T-cell (primary cell): Measurements from ENCODE around the gene QPCT. TPM values are rescaled to one million over a fixed set of nuclear protein-coding genes. Genes with fewer than 3 reads are reported as not detected.

ENCODE experiments used
- ATAC-seq, 4 experiments: fragments of 200-7000 bp in 3 of 4; fragments of 150-1000 bp in 1 of 4; cut with Tn5 transposase; replicated peaks in 1 of 4; 1 replicate in 3 of 4; 2 replicates in 1 of 4; pipeline ENCODE4 v1.10.0; 2021; ENCODE audit warnings: moderate library complexity in 3 of 4, mild to moderate bottlenecking in 2 of 4, moderate number of reproducible peaks in 1 of 4
- CTCF ChIA-PET, 2 donors: fragments of 300-600 bp; sonication (Branson Sonifier 250); formaldehyde crosslinking; loops; one replicate each; lab custom pipeline; 2022; ENCODE audit warnings: antibody characterized with exemption in 2 of 2; lab: Charles Lee
- POLR2A ChIA-PET, 2 donors: fragments of 300-600 bp; sonication (Branson Sonifier 250); formaldehyde crosslinking; loops; one replicate each; lab custom pipeline; 2022; ENCODE audit warnings: antibody characterized with exemption in 2 of 2; lab: Charles Lee
- DNase-seq, 35 experiments: peaks; one replicate each; pipeline versions ENCODE4 v3.0.0 to v3.0.0-alpha.2; 2013 to 2023
- H3K27ac ChIP-seq: one replicate; pipeline ENCODE4 v1.5.1; 2013; ENCODE audit warnings: low read length
- H3K27me3 ChIP-seq, 2 experiments: replicated peaks in 1 of 2; 1 replicate in 1 of 2; 2 replicates in 1 of 2; pipeline versions ENCODE4 v1.6.1 to v1.7.0; 2013; ENCODE audit warnings: low read length in 1 of 2, mixed read lengths in 1 of 2; ENCODE audit not compliant: control insufficient read depth in 2 of 2, insufficient read depth in 2 of 2; ENCODE audit errors: extremely low read depth in 1 of 2
- H3K36me3 ChIP-seq, 2 donors: 1 replicate in 1 of 2; 2 replicates in 1 of 2; pipeline versions ENCODE4 v1.6.1 to v1.7.0; 2013; ENCODE audit warnings: low read length in 1 of 2; ENCODE audit not compliant: control insufficient read depth in 2 of 2, insufficient read depth in 1 of 2; ENCODE audit errors: extremely low read depth in 1 of 2
- H3K4me1 ChIP-seq, 2 experiments: 1 replicate in 1 of 2; 2 replicates in 1 of 2; pipeline versions ENCODE4 v1.6.1 to v1.7.0; 2013; ENCODE audit warnings: low read length in 2 of 2, mixed read lengths in 1 of 2; ENCODE audit not compliant: insufficient read depth in 2 of 2, control insufficient read depth in 1 of 2; ENCODE audit errors: extremely low read depth in 1 of 2
- H3K4me3 ChIP-seq, 2 donors: 1 replicate in 1 of 2; 2 replicates in 1 of 2; pipeline versions ENCODE4 v1.5.1 to v1.7.0; 2013; ENCODE audit warnings: mild to moderate bottlenecking in 2 of 2, low read length in 1 of 2, moderate library complexity in 1 of 2; ENCODE audit not compliant: control insufficient read depth in 1 of 2; ENCODE audit errors: extremely low read depth in 1 of 2
- H3K9me3 ChIP-seq: 2 replicates; pipeline ENCODE4 v1.7.0; 2013
- H3K27ac Mint-ChIP-seq, 2 donors: one replicate each; pipeline ENCODE4 v1.8.0; 2020 to 2021; ENCODE audit warnings: mild to moderate bottlenecking in 2 of 2, mixed read lengths in 2 of 2
- H3K27me3 Mint-ChIP-seq, 2 donors: one replicate each; pipeline ENCODE4 v1.8.0; 2021 to 2022; ENCODE audit warnings: mixed read lengths in 2 of 2
- H3K36me3 Mint-ChIP-seq: one replicate; pipeline ENCODE4 v1.8.0; 2021; ENCODE audit warnings: mixed read lengths
- H3K4me1 Mint-ChIP-seq, 3 donors: one replicate each; pipeline ENCODE4 v1.8.0; 2020 to 2022; ENCODE audit warnings: mixed read lengths in 3 of 3, mild to moderate bottlenecking in 1 of 3
- H3K4me3 Mint-ChIP-seq, 3 donors: one replicate each; pipeline ENCODE4 v1.8.0; 2020 to 2022; ENCODE audit warnings: mild to moderate bottlenecking in 3 of 3, mixed read lengths in 3 of 3, moderate library complexity in 3 of 3
- H3K9me3 Mint-ChIP-seq, 3 donors: one replicate each; pipeline ENCODE4 v1.8.0; 2020 to 2022; ENCODE audit warnings: mixed read lengths in 3 of 3
- WGBS: methylation state at CpG from one replicate; pipeline ENCODE4 v1.1.5; 2013; ENCODE audit warnings: missing lambda C conversion rate; ENCODE audit not compliant: insufficient coverage; 5-methylcytosine and 5-hydroxymethylcytosine counted together
- total RNA-seq, 35 experiments: library from RNA in 6 of 35; stranded (reverse) in 6 of 35; fragments of 120-200 nt in 1 of 35; gene quantifications; one replicate each; pipeline versions ENCODE4 v1.2.1 to v1.2.4 and lab custom pipeline; 2013 to 2026

Gene QPCT
- total RNA-seq, 5 donors from 2014 or later (not counting 1 experiment from before 2014, with no cell fraction given) = 1.1 to 3.1 (median 1.5) TPM; not detected in 2

DNA sequence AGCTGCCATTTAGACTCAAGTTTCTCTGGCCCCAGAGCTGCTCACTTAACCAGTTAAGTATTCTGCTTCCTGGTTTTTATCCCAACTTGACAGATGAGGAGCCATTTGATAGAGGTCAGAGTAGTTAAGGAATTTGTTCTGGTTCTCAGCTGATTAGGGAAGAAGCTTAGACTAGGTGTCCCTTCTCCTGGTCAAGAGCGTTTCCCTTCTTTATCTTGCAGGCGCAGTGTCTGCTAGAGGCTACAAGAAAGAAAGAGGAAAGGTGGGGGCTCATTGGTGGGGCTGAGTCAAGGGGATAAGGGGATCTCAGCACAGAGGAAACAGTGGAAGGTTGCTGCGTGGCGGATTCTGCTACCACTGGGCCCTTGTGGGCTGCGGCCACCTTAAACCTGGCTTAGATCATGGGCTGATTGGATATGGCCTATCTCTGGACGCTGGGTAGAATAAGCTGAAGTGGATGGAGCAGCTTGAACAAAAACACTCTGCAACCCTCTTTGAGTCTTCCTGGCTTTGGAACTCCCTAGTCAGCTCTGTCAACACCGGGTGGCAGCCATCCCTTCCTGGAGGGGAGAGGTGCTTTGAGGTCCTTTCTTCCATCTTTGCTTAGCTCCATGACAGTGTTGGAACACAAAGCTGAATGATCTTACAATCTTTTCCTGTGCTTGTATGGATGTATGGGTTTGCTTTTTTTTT, 70.8 kb downstream of the QPCT start:
- no peaks in the 10 kb centered on the region for H3K9me3 ChIP-seq
- WGBS = 88% methylated on average over 6 of the region's 7 CpGs
- no peak overlapping the region for H3K4me3 Mint-ChIP-seq

DNA sequence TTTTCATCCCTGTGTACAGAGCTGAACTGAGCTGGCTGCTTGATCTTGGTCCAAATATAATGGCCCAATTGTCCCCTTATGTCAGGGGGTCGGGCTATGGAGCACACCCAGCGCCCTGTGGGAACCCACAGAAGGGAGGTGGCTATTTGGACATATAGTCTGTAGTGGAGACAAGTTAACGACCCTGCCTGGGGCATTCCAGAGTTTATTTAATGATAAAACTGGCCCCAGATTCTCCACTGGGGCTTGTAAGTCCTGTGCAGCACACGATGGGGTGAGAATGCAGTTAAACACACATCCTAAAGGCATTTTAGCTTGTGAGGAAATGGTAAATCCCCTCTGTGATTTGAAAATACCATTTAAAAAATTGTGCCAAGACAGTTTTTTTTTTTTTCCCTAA, 72.9 kb downstream of the QPCT start:
- POLR2A ChIA-PET = no interaction called here
- peaks cover 0 to under 1% of the 10 kb centered on the region in 2 donors for H3K27me3 Mint-ChIP-seq
- WGBS = 72% methylated on average over 3 of the region's 4 CpGs
- DNase-seq (no peak), ATAC-seq (no peak)
- CTCF ChIA-PET = interaction anchor here (0.5 to 6.3 kb wide), 4 partner anchors 18 to 460 kb away, joined by 3 to 124 read pairs (median 5); no protein-coding TSS in a partner anchor
- no peak overlapping the region for H3K4me3 ChIP-seq
- H3K27me3 ChIP-seq = peaks cover 0 to 3% of the 10 kb centered on the region in 2 experiments
- peaks cover 8 to 14% (median 10%) of the 10 kb centered on the region in 3 donors for H3K4me1 Mint-ChIP-seq
- no peaks in the 10 kb centered on the region for H3K4me1 ChIP-seq
- no peak overlapping the region for H3K27ac Mint-ChIP-seq
- no peaks in the 10 kb centered on the region for H3K9me3 ChIP-seq
- H3K4me3 Mint-ChIP-seq = no peak overlapping the region
- H3K36me3 Mint-ChIP-seq = no peaks in the 10 kb centered on the region
- no peaks in the 10 kb centered on the region for H3K36me3 ChIP-seq
- H3K9me3 Mint-ChIP-seq = no peaks in the 10 kb centered on the region
- H3K27ac ChIP-seq = no peak overlapping the region

More for the DNA sequence above, 70.8 kb downstream of the QPCT start:
- no peaks in the 10 kb centered on the region for H3K36me3 ChIP-seq
- H3K4me1 ChIP-seq = no peaks in the 10 kb centered on the region
- H3K9me3 Mint-ChIP-seq = no peaks in the 10 kb centered on the region
- no peaks in the 10 kb centered on the region for H3K27me3 ChIP-seq
- ATAC-seq = no peak
- DNase-seq = no peak
- ChIA-PET POLR2A (interaction anchor here (0.5 to 1.0 kb wide), 2 partner anchors 126 to 859 kb away, joined by 3 to 6 read pairs; no protein-coding TSS in a partner anchor), CTCF (interaction anchor here (0.6 to 6.3 kb wide), 33 partner anchors 11 to 1418 kb away, joined by 3 to 124 read pairs (median 4); no protein-coding TSS in a partner anchor)
- H3K36me3 Mint-ChIP-seq = no peaks in the 10 kb centered on the region
- H3K4me3 ChIP-seq = no peak overlapping the region
- no peak overlapping the region for H3K27ac ChIP-seq
- peaks cover 8 to 14% (median 10%) of the 10 kb centered on the region in 3 donors for H3K4me1 Mint-ChIP-seq
- peaks cover 4 to 7% of the 10 kb centered on the region in 2 donors for H3K27me3 Mint-ChIP-seq
- H3K27ac Mint-ChIP-seq = peak overlapping the region in 1 of 2 donors; percentile 42

DNA sequence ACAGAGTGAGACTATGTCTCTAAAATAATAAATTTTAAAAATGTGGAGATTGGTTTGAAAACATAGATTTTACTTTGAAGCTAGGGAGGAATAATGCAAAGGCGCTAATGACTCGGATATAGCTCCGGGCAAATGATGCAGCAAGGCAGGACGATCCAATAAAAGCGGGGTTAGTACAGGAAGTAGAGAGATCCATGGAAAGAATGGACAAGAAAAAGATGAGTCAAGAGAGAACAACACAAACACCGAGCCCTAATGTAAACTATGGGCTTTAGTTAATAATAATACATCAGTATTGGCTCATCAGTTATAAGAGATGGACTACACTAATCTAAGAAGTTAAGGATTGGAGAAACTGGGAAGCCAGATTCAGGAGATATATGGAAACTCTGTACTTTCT, 74.5 kb downstream of the QPCT start:
- H3K9me3 Mint-ChIP-seq = no peaks in the 10 kb centered on the region
- Histone ChIP-seq H3K27ac (no peak overlapping the region), H3K9me3 (no peaks in the 10 kb centered on the region), H3K4me1 (no peaks in the 10 kb centered on the region), H3K27me3 (peaks cover 0 to 4% of the 10 kb centered on the region in 2 experiments), H3K4me3 (no peak overlapping the region), H3K36me3 (no peaks in the 10 kb centered on the region)
- no peak for ATAC-seq
- H3K27me3 Mint-ChIP-seq = no peaks in the 10 kb centered on the region
- no peak overlapping the region for H3K4me3 Mint-ChIP-seq
- H3K36me3 Mint-ChIP-seq = peaks cover 4% of the 10 kb centered on the region
- H3K4me1 Mint-ChIP-seq = peaks cover 8 to 14% (median 10%) of the 10 kb centered on the region in 3 donors
- WGBS = 100% methylated on average over 4 of the region's 6 CpGs
- ChIA-PET CTCF (interaction anchor here in 1 of 2 donors (1.8 kb wide), 1 partner anchor 414 kb away, joined by 7 read pairs; no protein-coding TSS in a partner anchor), POLR2A (interaction anchor here in 1 of 2 donors (0.6 kb wide), 1 partner anchor 496 kb away, joined by 17 read pairs; no protein-coding TSS in a partner anchor)
- no peak overlapping the region for H3K27ac Mint-ChIP-seq
- DNase-seq = no peak

DNA sequence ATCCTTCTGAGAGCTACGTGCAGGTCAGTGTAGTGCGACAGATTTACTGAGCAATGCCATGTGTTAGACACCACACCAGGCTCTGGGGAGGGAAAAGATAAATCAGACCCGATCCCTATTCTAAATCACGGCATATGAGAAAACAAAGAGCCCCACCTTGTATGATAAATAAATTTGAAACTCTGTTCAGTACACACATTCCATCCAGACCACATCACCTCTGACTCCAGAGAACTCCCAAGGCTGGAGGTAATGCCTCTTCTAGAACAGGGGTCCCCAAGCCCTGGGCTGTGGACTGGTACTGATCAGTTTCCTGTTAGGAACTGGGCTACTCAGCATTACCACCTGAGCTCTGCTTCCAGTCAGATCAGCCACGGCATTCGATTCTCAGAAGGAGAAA, 77.3 kb downstream of the QPCT start:
- 100% methylated on average over 3 of the region's 6 CpGs for WGBS
- Histone ChIP-seq H3K27ac (no peak overlapping the region), H3K9me3 (no peaks in the 10 kb centered on the region), H3K27me3 (peaks cover 0 to 4% of the 10 kb centered on the region in 2 experiments), H3K36me3 (no peaks in the 10 kb centered on the region), H3K4me3 (no peak overlapping the region), H3K4me1 (no peaks in the 10 kb centered on the region)
- DNase-seq = no peak
- H3K4me1 Mint-ChIP-seq = no peaks in the 10 kb centered on the region
- ATAC-seq = no peak
- no peaks in the 10 kb centered on the region for H3K27me3 Mint-ChIP-seq
- CTCF ChIA-PET = interaction anchor here (0.5 to 0.7 kb wide), 2 partner anchors 334 to 412 kb away, joined by 3 read pairs; no protein-coding TSS in a partner anchor
- H3K27ac Mint-ChIP-seq = no peak overlapping the region
- peaks cover 0 to 3% (median 0%) of the 10 kb centered on the region in 3 donors for H3K9me3 Mint-ChIP-seq
- no peak overlapping the region for H3K4me3 Mint-ChIP-seq
- POLR2A ChIA-PET = no interaction called here
- H3K36me3 Mint-ChIP-seq = peaks cover 4% of the 10 kb centered on the region

DNA sequence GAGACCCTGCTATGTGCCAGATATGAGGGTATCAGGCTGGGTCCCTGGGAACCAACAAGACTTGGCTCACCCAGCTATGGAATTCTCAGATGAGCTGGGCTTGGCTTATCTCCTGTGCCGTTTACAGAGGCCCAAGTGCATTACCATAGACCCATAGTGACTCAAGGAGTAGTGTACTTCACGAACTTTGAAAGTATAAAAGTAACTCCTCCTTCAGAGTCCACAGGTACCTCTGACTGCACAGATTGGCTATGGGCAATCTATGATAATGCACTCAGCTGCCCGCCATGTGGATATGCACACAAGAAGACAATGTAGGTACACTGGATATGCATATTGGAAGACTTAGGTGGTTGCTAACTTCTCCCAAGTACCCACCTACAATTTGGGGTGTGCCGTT, 78.4 kb downstream of the QPCT start:
- Histone ChIP-seq H3K4me3 (no peak overlapping the region), H3K9me3 (no peaks in the 10 kb centered on the region), H3K27ac (no peak overlapping the region), H3K36me3 (no peaks in the 10 kb centered on the region), H3K27me3 (peaks cover 0 to 4% of the 10 kb centered on the region in 2 experiments), H3K4me1 (no peaks in the 10 kb centered on the region)
- ChIA-PET POLR2A (no interaction called here), CTCF (no interaction called here)
- DNase-seq = no peak
- Mint-ChIP-seq H3K4me1 (no peaks in the 10 kb centered on the region), H3K36me3 (peaks cover 4% of the 10 kb centered on the region), H3K27me3 (no peaks in the 10 kb centered on the region), H3K27ac (no peak overlapping the region), H3K4me3 (no peak overlapping the region), H3K9me3 (peaks cover 0 to 3% (median 0%) of the 10 kb centered on the region in 3 donors)
- 83% methylated on average over 2 of the region's 4 CpGs for WGBS
- no peak for ATAC-seq
